ENCODE data around the gene TUBB.

DNA sequence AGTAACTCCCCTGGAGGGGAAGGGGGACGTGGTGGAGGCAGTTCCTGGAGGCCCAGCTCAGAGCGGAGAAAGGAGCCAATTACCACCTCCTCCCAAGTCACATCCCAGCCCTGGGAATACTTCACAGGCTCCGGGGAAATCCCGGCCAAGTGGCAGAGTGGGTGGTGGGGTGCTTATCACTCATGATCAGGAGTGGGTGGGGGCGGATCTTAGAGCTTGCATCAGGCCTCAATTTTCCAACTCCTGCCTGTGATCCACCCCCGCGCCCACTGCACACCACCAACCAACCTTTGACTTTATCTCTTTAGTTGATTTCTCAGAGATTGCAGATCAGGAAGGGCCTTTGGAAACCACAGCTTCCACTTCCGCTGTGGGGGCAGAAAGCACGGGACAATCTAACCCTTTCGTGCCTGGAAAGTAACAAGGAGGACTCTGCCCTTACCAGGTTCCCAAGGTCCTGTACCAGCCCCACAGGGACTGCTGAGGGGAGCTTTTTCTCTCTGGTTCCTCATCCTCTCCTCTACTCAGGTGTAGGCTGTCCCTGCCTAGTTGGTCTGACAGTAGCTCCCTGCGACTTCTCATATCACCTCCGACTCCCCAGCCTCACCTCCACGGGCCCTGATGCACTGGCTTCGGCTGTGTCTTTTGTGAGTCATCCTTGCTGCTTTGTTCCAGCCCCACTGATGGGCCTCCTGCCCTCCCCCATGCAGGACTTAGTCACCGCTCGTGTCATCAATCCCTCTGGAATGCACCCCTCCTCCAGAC is 49.1 kb downstream of the TUBB start:
- TF ChIP-seq OSR1 (CRISPR knock-in tag; IDR thresholded peaks at IDR 0.05) (0 out of 2 replicates have a peak, but pooled peaks have one; percentile 61), BACH2 (CRISPR knock-in tag; IDR thresholded peaks at IDR 0.05; ENCODE audit: borderline replicate concordance) (no peak), PPARA (CRISPR knock-in tag; IDR thresholded peaks at IDR 0.05; ENCODE audit: borderline replicate concordance) (no peak), ZNF8 (CRISPR knock-in tag; IDR thresholded peaks at IDR 0.05) (no peak), CSDC2 (CRISPR knock-in tag; IDR thresholded peaks at IDR 0.05) (peak; percentile 39; the same call in 1 of the 2 replicates), TCF4 (CRISPR knock-in tag; IDR thresholded peaks at IDR 0.05; ENCODE audit: borderline replicate concordance) (no peak), ZNF565 (CRISPR knock-in tag; conservative IDR thresholded peaks at IDR 0.05; ENCODE audit: low read depth) (no peak), SNAI2 (CRISPR knock-in tag; IDR thresholded peaks at IDR 0.05) (peak; percentile 38; the same call in 1 of the 2 replicates), ZNF70 (CRISPR knock-in tag; IDR thresholded peaks at IDR 0.05) (0 out of 2 replicates have a peak, but pooled peaks have one; percentile 47)
- TF ChIP-seq, protein P1, sequence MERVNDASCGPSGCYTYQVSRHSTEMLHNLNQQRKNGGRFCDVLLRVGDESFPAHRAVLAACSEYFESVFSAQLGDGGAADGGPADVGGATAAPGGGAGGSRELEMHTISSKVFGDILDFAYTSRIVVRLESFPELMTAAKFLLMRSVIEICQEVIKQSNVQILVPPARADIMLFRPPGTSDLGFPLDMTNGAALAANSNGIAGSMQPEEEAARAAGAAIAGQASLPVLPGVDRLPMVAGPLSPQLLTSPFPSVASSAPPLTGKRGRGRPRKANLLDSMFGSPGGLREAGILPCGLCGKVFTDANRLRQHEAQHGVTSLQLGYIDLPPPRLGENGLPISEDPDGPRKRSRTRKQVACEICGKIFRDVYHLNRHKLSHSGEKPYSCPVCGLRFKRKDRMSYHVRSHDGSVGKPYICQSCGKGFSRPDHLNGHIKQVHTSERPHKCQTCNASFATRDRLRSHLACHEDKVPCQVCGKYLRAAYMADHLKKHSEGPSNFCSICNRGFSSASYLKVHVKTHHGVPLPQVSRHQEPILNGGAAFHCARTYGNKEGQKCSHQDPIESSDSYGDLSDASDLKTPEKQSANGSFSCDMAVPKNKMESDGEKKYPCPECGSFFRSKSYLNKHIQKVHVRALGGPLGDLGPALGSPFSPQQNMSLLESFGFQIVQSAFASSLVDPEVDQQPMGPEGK (CRISPR knock-in tag; IDR thresholded peaks at IDR 0.05; ENCODE audit: borderline replicate concordance): peak; percentile 92
- TF ChIP-seq, protein P2, sequence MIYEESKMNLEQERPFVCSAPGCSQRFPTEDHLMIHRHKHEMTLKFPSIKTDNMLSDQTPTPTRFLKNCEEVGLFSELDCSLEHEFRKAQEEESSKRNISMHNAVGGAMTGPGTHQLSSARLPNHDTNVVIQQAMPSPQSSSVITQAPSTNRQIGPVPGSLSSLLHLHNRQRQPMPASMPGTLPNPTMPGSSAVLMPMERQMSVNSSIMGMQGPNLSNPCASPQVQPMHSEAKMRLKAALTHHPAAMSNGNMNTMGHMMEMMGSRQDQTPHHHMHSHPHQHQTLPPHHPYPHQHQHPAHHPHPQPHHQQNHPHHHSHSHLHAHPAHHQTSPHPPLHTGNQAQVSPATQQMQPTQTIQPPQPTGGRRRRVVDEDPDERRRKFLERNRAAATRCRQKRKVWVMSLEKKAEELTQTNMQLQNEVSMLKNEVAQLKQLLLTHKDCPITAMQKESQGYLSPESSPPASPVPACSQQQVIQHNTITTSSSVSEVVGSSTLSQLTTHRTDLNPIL (CRISPR knock-in tag; IDR thresholded peaks at IDR 0.05; ENCODE audit: low read depth): no peak
- TF ChIP-seq, protein P3, sequence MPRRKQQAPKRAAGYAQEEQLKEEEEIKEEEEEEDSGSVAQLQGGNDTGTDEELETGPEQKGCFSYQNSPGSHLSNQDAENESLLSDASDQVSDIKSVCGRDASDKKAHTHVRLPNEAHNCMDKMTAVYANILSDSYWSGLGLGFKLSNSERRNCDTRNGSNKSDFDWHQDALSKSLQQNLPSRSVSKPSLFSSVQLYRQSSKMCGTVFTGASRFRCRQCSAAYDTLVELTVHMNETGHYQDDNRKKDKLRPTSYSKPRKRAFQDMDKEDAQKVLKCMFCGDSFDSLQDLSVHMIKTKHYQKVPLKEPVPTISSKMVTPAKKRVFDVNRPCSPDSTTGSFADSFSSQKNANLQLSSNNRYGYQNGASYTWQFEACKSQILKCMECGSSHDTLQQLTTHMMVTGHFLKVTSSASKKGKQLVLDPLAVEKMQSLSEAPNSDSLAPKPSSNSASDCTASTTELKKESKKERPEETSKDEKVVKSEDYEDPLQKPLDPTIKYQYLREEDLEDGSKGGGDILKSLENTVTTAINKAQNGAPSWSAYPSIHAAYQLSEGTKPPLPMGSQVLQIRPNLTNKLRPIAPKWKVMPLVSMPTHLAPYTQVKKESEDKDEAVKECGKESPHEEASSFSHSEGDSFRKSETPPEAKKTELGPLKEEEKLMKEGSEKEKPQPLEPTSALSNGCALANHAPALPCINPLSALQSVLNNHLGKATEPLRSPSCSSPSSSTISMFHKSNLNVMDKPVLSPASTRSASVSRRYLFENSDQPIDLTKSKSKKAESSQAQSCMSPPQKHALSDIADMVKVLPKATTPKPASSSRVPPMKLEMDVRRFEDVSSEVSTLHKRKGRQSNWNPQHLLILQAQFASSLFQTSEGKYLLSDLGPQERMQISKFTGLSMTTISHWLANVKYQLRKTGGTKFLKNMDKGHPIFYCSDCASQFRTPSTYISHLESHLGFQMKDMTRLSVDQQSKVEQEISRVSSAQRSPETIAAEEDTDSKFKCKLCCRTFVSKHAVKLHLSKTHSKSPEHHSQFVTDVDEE (CRISPR knock-in tag; IDR thresholded peaks at IDR 0.05): no peak
